ENCODE results near the gene ST6GALNAC5.

DNA sequence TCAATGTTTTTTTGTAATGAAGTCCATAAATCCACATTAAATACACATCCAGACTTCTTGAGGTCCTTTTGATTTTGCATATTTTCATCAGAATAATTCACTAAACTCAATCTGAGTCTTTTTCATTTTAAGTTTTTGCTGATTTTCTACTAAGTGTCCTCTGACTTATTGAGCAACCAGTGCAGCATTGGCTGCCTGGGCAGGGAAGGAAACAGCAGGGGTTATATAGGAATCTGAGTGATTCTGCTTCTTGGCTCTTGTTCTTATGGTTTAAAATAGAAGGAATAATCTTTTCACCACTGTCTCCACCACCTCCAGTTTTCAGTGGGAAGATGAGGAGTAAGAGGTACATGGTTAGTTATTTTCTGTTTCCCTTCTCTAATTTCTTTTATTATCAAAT is 88.4 kb downstream of the ST6GALNAC5 start:
- no peak for TF ChIP-seq POLR2A (IDR thresholded peaks at IDR 0.05)
- TF ChIP-seq, protein P1, sequence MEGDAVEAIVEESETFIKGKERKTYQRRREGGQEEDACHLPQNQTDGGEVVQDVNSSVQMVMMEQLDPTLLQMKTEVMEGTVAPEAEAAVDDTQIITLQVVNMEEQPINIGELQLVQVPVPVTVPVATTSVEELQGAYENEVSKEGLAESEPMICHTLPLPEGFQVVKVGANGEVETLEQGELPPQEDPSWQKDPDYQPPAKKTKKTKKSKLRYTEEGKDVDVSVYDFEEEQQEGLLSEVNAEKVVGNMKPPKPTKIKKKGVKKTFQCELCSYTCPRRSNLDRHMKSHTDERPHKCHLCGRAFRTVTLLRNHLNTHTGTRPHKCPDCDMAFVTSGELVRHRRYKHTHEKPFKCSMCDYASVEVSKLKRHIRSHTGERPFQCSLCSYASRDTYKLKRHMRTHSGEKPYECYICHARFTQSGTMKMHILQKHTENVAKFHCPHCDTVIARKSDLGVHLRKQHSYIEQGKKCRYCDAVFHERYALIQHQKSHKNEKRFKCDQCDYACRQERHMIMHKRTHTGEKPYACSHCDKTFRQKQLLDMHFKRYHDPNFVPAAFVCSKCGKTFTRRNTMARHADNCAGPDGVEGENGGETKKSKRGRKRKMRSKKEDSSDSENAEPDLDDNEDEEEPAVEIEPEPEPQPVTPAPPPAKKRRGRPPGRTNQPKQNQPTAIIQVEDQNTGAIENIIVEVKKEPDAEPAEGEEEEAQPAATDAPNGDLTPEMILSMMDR (IDR thresholded peaks at IDR 0.05), result no peak

Measured in Peyer's patch (tissue), 4 donors.